Thoracic aorta (tissue), 2 donors: Measurements from ENCODE around the gene ILRUN. TPM values are rescaled to one million over a fixed set of nuclear protein-coding genes. Genes with fewer than 3 reads are reported as not detected.
A peak's percentile ranks its signal among the peaks of the same experiment; 100 is the strongest.
"Not testable (repeated sequence)": the region's sequence is repeated elsewhere in the genome, so short reads cannot be mapped to it uniquely, and the experiment has no call there.

Experiments
- ATAC-seq: fragments of 150-250 bp; one replicate; pipeline ENCODE4 v1.8.0; 2017; ENCODE audit warnings: low read depth; ENCODE audit not compliant: insufficient number of reproducible peaks, low FRiP score
- DNase-seq: peaks from one replicate; pipeline ENCODE4 v3.0.0-alpha.2; 2020; ENCODE audit warnings: low spot score
- H3K27ac ChIP-seq, 2 donors: fragments of 200-600 bp; sonication (generic); 1 replicate in 1 of 2; 2 replicates in 1 of 2; pipeline ENCODE4 v1.5.1; 2016; ENCODE audit warnings: mild to moderate bottlenecking in 2 of 2, moderate library complexity in 2 of 2
- H3K27me3 ChIP-seq: fragments of 200-600 bp; sonication (generic); replicated peaks from 2 replicates; pipeline ENCODE4 v1.6.0; 2016; ENCODE audit warnings: mild to moderate bottlenecking; ENCODE audit not compliant: insufficient read depth
- H3K36me3 ChIP-seq: fragments of 200-600 bp; sonication (generic); one replicate; pipeline ENCODE4 v1.5.1; 2016
- H3K4me1 ChIP-seq, 2 donors: fragments of 200-600 bp; sonication (generic); 1 replicate in 1 of 2; 2 replicates in 1 of 2; pipeline versions ENCODE4 v1.5.1 to v1.6.0; 2016; ENCODE audit warnings: low read depth in 2 of 2, mild to moderate bottlenecking in 1 of 2; ENCODE audit not compliant: control insufficient read depth in 1 of 2
- H3K4me3 ChIP-seq: fragments of 200-600 bp; sonication (generic); 2 replicates; pipeline ENCODE4 v1.5.1; 2016; ENCODE audit warnings: mild to moderate bottlenecking
- H3K9me3 ChIP-seq: fragments of 200-600 bp; sonication (generic); 2 replicates; pipeline ENCODE4 v1.5.1; 2016
- total RNA-seq, 2 donors: library from RNA; depleted of rRNA; stranded (reverse); fragments of >200 nt; gene quantifications; one replicate each; pipeline versions ENCODE4 v1.1.0 to v1.2.3, GENCODE V29; 2016
- TF ChIP-seq, protein P1 (sequence below): fragments of 200-600 bp; sonication (generic); IDR thresholded peaks from one replicate; pipeline ENCODE4 v1.5.1; 2019; ENCODE audit warnings: antibody characterized with exemption

The ILRUN gene
- total RNA-seq, 2 donors from 2014 or later: 75.4 to 78.9 TPM

GRCh38 chr6:34657307-34657978 is 39.1 kb downstream of the ILRUN start:
- Histone ChIP-seq H3K27ac (peak overlapping the region; percentile 74 to 80), H3K27me3 (no peaks in the 10 kb centered on the region), H3K9me3 (no peaks in the 10 kb centered on the region), H3K4me1 (peaks cover 30 to 34% of the 10 kb centered on the region in 2 donors), H3K4me3 (peak overlapping the region; percentile 63), H3K36me3 (no peaks in the 10 kb centered on the region)
- DNase-seq (no peak), ATAC-seq (peak; percentile 87)
- TF ChIP-seq, protein P1, sequence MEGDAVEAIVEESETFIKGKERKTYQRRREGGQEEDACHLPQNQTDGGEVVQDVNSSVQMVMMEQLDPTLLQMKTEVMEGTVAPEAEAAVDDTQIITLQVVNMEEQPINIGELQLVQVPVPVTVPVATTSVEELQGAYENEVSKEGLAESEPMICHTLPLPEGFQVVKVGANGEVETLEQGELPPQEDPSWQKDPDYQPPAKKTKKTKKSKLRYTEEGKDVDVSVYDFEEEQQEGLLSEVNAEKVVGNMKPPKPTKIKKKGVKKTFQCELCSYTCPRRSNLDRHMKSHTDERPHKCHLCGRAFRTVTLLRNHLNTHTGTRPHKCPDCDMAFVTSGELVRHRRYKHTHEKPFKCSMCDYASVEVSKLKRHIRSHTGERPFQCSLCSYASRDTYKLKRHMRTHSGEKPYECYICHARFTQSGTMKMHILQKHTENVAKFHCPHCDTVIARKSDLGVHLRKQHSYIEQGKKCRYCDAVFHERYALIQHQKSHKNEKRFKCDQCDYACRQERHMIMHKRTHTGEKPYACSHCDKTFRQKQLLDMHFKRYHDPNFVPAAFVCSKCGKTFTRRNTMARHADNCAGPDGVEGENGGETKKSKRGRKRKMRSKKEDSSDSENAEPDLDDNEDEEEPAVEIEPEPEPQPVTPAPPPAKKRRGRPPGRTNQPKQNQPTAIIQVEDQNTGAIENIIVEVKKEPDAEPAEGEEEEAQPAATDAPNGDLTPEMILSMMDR: no peak

DNA sequence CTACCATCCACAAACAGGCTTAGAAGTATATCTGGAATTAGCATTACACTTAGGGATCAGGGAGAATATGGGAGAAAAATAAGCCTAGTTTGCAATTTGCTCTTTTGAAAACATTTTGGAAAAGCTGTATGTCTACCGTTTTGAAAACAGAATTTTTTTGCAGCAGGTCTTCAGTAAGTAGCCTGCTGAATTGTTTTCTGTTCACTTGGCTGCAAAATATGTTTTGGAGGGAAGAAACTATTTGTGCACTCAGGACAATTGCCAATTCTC is 39.6 kb downstream of the ILRUN start:
- no peak for DNase-seq
- no peaks in the 10 kb centered on the region for H3K36me3 ChIP-seq
- ATAC-seq: no peak
- TF ChIP-seq, protein P1: no peak
- peak overlapping the region; percentile 74 to 80 for H3K27ac ChIP-seq
- H3K4me1 ChIP-seq: peaks cover 30 to 34% of the 10 kb centered on the region in 2 donors
- no peaks in the 10 kb centered on the region for H3K27me3 ChIP-seq
- no peaks in the 10 kb centered on the region for H3K9me3 ChIP-seq
- H3K4me3 ChIP-seq: peak overlapping the region; percentile 63

DNA sequence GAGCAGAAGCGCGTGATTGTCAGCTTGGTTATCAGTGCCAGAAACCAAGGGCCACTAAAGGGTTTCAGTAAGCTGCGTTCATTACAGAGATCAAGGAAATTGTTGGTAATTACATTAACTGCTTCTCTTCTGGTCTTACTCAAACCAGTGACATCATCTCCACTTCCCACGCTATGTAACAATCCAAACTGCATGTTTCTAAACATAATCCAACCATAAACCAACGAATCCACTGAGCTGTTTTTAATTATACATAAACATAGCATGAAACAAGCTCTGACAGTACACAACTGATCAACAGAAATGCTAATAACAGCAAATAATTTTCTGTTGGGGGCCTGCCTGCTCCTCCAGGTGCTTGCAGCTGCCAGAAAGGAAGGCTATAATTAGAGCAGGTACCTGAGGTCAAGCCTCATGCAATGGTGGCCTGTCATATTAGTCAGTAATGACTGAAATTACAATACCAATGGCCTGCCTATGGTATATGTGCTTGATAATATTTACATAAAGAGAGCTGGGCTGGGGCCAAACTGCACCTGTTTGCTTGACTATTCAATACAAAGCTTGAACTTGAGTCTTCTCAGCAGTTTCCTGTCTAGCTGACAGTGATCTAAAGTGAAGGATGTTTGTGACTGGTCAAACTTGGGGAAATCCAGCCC is 40.1 kb downstream of the ILRUN start:
- Histone ChIP-seq H3K36me3 (no peaks in the 10 kb centered on the region), H3K27ac (peak overlapping the region; percentile 74 to 80), H3K4me3 (peak overlapping the region; percentile 63), H3K9me3 (no peaks in the 10 kb centered on the region), H3K4me1 (peaks cover 30 to 34% of the 10 kb centered on the region in 2 donors), H3K27me3 (no peaks in the 10 kb centered on the region)
- TF ChIP-seq, protein P1: no peak
- DNase-seq (no peak), ATAC-seq (no peak)

GRCh38 chr6:34655876-34656377 is 40.6 kb downstream of the ILRUN start:
- peaks cover 29 to 38% of the 10 kb centered on the region in 2 donors for H3K4me1 ChIP-seq
- not testable (repeated sequence) for DNase-seq, H3K27me3 ChIP-seq, H3K36me3 ChIP-seq, H3K9me3 ChIP-seq, ATAC-seq
- peak overlapping the region; percentile 74 to 80 for H3K27ac ChIP-seq
- peak overlapping the region; percentile 63 for H3K4me3 ChIP-seq

GRCh38 chr6:34654061-34654710 is 42.4 kb downstream of the ILRUN start:
- Histone ChIP-seq H3K9me3 (no peaks in the 10 kb centered on the region), H3K27ac (no peak overlapping the region), H3K4me3 (no peak overlapping the region), H3K27me3 (no peaks in the 10 kb centered on the region), H3K4me1 (peaks cover 26 to 44% of the 10 kb centered on the region in 2 donors), H3K36me3 (no peaks in the 10 kb centered on the region)
- TF ChIP-seq, protein P1: no peak
- DNase-seq: no peak
- no peak for ATAC-seq
